UCSD-AML1 (cell line): ENCODE data around the gene HRH4.

Experiments
- DNase-seq: peaks from one replicate; lab custom pipeline; 2025; ENCODE audit not compliant: unreplicated experiment; lab: John Stamatoyannopoulos, UW

Gene HRH4

GRCh38 chr18:24502667-24503523, 42.5 kb downstream of the HRH4 start:
- DNase-seq = no peak

DNA sequence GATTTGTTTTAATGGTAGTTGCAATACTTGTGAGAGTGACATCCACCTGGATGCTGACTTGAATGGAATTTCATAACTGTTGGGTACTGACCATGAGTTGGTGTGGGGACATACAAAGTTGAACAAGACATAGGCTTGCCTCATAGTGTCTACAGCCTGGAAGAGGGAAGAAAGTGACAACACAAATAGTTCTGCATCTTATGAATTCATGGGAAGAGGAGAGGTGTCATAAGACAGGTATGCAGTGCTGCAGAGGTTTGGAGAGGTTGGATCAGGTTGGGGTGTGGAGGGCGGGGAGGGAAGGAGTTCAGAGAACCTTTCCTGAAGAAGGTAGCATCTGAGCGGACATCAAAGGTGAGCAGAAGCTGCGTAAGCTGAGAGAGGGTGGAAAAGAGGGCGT, 44.0 kb downstream of the HRH4 start:
- no peak for DNase-seq

DNA sequence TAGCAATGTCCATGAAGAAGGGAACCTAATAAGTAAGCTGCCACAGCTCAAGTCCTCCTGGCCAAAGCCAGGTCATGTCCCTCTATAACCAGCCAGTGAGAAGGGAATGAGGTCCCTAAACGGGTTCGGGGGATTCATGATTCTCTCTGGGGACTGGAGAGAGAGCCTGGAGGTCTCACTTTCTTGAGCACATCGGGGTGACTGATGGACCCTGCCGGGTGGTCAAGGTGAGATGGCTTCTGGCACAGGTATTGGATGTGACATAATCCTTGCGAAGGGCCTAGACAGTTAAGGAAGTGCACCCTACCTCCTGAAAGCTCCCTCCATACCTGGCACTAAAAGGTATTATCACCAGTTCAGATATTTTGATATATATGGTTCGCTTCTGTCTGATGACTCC, 45.7 kb downstream of the HRH4 start:
- no peak for DNase-seq

DNA sequence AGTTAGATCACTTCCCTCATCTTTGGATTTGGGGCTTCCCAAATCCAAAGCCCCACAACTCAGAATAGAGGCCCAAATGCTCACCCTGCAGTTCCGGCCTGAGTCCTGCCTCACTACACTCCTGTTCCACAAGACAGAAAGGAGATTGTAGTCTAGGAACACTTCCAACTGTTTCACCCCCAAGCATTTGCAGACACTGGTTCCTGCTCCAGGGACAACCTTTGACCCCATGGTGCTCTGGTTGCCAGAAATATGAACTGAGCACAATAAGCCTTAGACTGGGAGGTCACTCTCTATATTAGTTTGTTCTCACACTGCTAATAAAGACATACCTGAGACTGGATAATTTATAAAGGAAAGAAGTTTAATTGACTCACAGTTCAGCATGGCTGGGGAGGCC, 49.0 kb downstream of the HRH4 start:
- DNase-seq = no peak

- DNase-seq = no peak
Observed at GRCh38 chr18:24514439-24514838, 54.0 kb downstream of the HRH4 start.

GRCh38 chr18:24515721-24516120, 55.3 kb downstream of the HRH4 start:
- DNase-seq = no peak

DNA sequence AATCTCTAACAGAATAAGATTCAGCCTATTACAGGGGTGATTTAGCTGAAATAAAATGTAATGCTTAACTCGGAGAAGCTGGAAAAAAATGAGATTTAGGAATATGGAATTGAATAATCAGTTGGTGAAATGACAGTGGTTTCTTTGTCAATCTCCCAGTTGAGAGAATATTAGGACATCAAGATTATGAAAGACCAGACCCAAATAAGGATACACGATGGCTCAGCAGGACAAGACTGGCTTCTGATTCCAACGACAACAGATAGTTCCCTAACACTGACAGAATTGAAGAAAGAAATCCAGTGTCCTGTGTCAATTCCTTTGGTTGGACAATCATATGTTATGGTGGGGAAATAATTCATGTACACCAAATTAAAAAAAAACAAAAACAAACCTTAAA, 55.8 kb downstream of the HRH4 start:
- no peak for DNase-seq

DNA sequence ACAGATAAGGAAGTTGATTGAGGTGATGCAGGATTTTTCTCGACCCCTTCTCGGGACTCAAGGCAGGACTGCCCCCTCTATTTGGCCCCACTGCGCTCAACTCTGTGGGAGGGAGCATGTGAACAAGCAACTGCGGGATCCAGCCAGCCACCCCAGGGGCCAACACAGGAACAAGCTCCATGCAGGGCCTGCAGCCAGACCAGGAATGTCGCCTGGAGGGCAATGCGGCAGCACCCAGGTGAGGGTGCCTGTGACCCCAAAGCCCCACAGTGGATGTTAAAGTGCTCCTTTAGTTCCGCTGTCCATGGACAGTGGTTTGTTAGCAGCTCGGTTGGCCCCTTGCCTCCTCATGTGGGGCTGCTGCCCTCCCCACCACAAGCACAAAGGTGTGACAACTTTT, 57.1 kb downstream of the HRH4 start:
- no peak for DNase-seq

GRCh38 chr18:24518596-24518995, 58.2 kb downstream of the HRH4 start:
- DNase-seq = no peak
